Sigmoid colon (tissue), 7 donors: ENCODE measurements around the gene PAFAH2. TPM values are rescaled to one million over a fixed set of nuclear protein-coding genes. Genes with fewer than 3 reads are reported as not detected.

Experiments
- DNase-seq: peaks from one replicate; pipeline ENCODE4 v3.0.0-alpha.2; 2019
- H3K27ac ChIP-seq, 4 donors: fragments of 200-600 bp; sonication (generic); one replicate each; pipeline ENCODE4 v1.5.1; 2016 to 2019; ENCODE audit warnings: mild to moderate bottlenecking in 1 of 4
- H3K27me3 ChIP-seq, 3 donors: fragments of 200-600 bp; sonication (generic); one replicate each; pipeline ENCODE4 v1.5.1; 2019; ENCODE audit warnings: mild to moderate bottlenecking in 1 of 3
- H3K36me3 ChIP-seq, 4 donors: fragments of 200-600 bp; sonication (generic); one replicate each; pipeline ENCODE4 v1.5.1; 2016 to 2019
- H3K4me1 ChIP-seq, 4 donors: fragments of 200-600 bp; sonication (generic); one replicate each; pipeline ENCODE4 v1.5.1; 2017 to 2019
- H3K4me3 ChIP-seq, 4 donors: fragments of 200-600 bp; sonication (generic); one replicate each; pipeline ENCODE4 v1.5.1; 2017 to 2019; ENCODE audit warnings: mild to moderate bottlenecking in 2 of 4, moderate library complexity in 1 of 4
- H3K9me3 ChIP-seq, 4 donors: fragments of 200-600 bp in 3 of 4; sonication (generic) in 3 of 4; one replicate each; pipeline versions ENCODE4 v1.5.1 to v1.6.1; 2013 to 2019
- EP300 ChIP-seq, 4 donors: sonication (generic); formaldehyde crosslinking; IDR thresholded peaks; one replicate each; pipeline ENCODE4 v1.6.1; 2017; ENCODE audit warnings: antibody characterized with exemption in 4 of 4
- POLR2A ChIP-seq, 2 donors: fragments of 450-650 bp; IDR thresholded peaks; one replicate each; pipeline ENCODE4 v1.6.1; 2016; ENCODE audit warnings: antibody characterized with exemption in 2 of 2, mild to moderate bottlenecking in 2 of 2, moderate library complexity in 2 of 2
- POLR2AphosphoS5 ChIP-seq, 4 donors: sonication (generic); formaldehyde crosslinking; IDR thresholded peaks; one replicate each; pipeline ENCODE4 v1.6.1; 2017; ENCODE audit warnings: antibody characterized with exemption in 4 of 4
- WGBS, 2 donors: extraction: QIAGEN DNeasy Blood & Tissue Kit; methylation state at CpG; one replicate each; pipeline ENCODE4 v1.1.7; 2013; 5-methylcytosine and 5-hydroxymethylcytosine counted together
- intact Hi-C: fragments of 100-400 bp; cut with DNase I; formaldehyde crosslinking; loops from one replicate; pipeline ENCODE4 v1.15.1; 2023
- polyA plus RNA-seq, 3 donors: library from polyadenylated mRNA; stranded (reverse); fragments of 200-250 nt; gene quantifications; one replicate each; pipeline ENCODE4 v1.2.3, GENCODE V29; 2013
- total RNA-seq, 4 donors: library from RNA; depleted of rRNA; stranded (reverse); fragments of >200 nt; gene quantifications; one replicate each; pipeline ENCODE4 v1.1.0, GENCODE V29; 2016
- TF ChIP-seq, protein P1 (sequence below), 4 experiments: fragments of 450-650 bp in 3 of 4; fragments of 200-600 bp in 1 of 4; IDR thresholded peaks; one replicate each; pipeline ENCODE4 v1.5.1; 2016 to 2019; ENCODE audit warnings: antibody characterized with exemption in 4 of 4, mild to moderate bottlenecking in 3 of 4, moderate library complexity in 2 of 4
- donor health status: healthy with polysubstance abuse.
- donor health status: Bipolar disorder and iron deficiency.
- donor health status: healthy.

PAFAH2 gene
- total RNA-seq (10 to 100 TPM in 2 of 4 donors, 1 to 10 TPM in 2; 6.7 to 12.2 (median 9.8) TPM), polyA plus RNA-seq (10 to 100 TPM; 19.2 to 36.1 (median 19.3) TPM)

DNA sequence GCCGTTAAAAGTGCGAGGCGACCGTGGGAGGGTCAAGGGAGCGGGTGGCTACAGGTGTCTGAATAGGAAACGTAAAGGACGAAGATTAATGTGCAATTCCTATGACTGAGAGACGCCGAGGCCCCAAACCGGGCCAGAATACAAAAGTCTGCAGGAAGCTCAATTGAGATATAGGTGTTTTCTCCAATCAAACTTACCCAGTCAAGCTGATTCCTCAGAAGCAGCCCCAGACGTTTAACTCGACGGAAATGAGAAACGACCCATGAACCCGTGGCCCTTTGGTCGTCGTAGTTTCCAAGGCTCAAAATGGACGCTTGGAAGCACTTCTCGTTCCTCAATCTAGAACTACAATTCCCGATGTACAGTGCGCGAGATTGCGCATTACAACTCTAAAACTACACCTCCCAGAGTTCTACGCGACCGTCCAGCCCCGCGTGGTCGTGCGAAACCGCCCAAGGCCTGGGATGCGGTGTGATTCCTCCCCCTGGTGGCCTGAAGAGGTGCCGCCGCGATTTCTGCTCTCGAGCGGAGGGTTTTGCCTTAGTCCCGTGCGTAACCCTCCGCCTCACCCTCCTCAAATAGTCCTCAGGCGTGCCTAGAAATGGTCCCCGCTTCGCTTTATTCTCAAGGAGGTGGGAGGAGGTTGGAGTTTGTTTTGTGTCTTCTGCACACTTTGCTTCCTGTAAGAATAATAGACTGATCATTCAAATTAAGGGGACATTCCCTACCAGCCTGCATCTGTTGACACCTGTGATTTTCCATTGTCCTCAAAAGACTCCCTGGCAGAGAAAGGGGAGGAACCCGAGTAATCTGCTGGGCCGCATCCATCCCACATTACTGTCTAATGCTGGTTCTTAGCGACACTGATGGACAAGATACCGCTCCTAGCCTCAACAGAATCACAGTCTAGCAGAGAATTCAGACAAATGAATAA, at the start of gene PAFAH2:
PAFAH2 (minus strand) TSS at position 236 of the 934 bp plus-strand sequence. CDS start 7,247 bp downstream, outside the sequence.
- Histone ChIP-seq H3K4me3 (peak within 1 kb of the TSS; percentile 46 to 75 (median 71)), H3K27ac (peak within 1 kb of the TSS; percentile 85 to 89 (median 85)), H3K9me3 (no peaks in the 10 kb centered on the region), H3K27me3 (no peaks in the 10 kb centered on the region), H3K36me3 (no peaks in the 10 kb centered on the region), H3K4me1 (peaks cover 0 to 19% (median 17%) of the 10 kb centered on the region in 4 donors)
- intact Hi-C loops, result loop anchor here (1.0 to 5.0 kb wide), 5 partner anchors 92 to 381 kb away; partner anchors contain the start of genes MAN1C1, PAQR7 and STMN1
- TF ChIP-seq POLR2AphosphoS5 (IDR thresholded peaks at IDR 0.05), result peak in 3 of 4 donors; percentile 67 to 79 (median 68)
- TF ChIP-seq, protein P1, sequence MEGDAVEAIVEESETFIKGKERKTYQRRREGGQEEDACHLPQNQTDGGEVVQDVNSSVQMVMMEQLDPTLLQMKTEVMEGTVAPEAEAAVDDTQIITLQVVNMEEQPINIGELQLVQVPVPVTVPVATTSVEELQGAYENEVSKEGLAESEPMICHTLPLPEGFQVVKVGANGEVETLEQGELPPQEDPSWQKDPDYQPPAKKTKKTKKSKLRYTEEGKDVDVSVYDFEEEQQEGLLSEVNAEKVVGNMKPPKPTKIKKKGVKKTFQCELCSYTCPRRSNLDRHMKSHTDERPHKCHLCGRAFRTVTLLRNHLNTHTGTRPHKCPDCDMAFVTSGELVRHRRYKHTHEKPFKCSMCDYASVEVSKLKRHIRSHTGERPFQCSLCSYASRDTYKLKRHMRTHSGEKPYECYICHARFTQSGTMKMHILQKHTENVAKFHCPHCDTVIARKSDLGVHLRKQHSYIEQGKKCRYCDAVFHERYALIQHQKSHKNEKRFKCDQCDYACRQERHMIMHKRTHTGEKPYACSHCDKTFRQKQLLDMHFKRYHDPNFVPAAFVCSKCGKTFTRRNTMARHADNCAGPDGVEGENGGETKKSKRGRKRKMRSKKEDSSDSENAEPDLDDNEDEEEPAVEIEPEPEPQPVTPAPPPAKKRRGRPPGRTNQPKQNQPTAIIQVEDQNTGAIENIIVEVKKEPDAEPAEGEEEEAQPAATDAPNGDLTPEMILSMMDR (IDR thresholded peaks at IDR 0.05), result peak; percentile 91 to 100 (median 100)
- TF ChIP-seq EP300 (IDR thresholded peaks at IDR 0.05), result peak in 1 of 4 donors; percentile 35
- TF ChIP-seq POLR2A (IDR thresholded peaks at IDR 0.05), result peak in 1 of 2 donors; percentile 16
- peak; percentile 99 for DNase-seq
- WGBS, 2 donors, result 2% methylated on average over 47 of the region's 47 CpGs

DNA sequence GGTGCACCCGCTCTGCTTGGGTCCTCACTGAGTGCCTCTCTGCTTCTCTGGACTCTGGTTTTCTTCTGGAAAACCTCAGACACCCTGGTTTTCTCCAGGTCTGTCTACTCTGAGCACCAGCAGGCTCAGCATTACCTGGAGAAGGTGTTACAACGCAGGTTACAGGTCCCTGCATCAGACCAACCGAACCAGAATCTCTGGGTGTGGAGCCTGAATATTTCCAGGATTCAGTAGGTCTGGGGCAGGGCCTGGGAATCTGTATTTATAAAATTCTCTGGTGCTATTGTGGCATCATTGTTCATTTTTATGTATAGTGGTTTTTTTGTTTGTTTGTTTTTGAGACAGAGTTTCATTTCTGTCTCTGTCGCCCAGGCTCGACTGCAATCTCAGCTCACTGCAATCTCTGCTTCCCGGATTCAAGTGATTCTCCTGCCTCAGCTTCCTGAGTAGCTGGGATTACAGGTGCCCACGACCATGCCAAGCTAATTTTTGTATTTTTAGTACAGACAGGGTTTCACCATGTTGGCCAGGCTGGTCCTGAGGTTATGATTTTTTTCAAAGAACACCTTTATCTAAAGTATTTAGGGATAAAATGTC, 49.5 kb upstream of the PAFAH2 start:
- H3K36me3 ChIP-seq, result no peaks in the 10 kb centered on the region
- no peak overlapping the region for H3K27ac ChIP-seq
- no peak for TF ChIP-seq EP300 (IDR thresholded peaks at IDR 0.05)
- TF ChIP-seq, protein P1 (IDR thresholded peaks at IDR 0.05), result no peak
- H3K4me3 ChIP-seq, result no peak overlapping the region
- H3K4me1 ChIP-seq, result peaks cover 0 to 17% (median 13%) of the 10 kb centered on the region in 4 donors
- no peaks in the 10 kb centered on the region for H3K9me3 ChIP-seq
- H3K27me3 ChIP-seq, result peaks cover 26 to 53% (median 42%) of the 10 kb centered on the region in 3 donors
- intact Hi-C loops, result no loop called here
- DNase-seq, result no peak
- WGBS, 2 donors, result 62 to 82% methylated on average over 7 of the region's 7 CpGs

DNA sequence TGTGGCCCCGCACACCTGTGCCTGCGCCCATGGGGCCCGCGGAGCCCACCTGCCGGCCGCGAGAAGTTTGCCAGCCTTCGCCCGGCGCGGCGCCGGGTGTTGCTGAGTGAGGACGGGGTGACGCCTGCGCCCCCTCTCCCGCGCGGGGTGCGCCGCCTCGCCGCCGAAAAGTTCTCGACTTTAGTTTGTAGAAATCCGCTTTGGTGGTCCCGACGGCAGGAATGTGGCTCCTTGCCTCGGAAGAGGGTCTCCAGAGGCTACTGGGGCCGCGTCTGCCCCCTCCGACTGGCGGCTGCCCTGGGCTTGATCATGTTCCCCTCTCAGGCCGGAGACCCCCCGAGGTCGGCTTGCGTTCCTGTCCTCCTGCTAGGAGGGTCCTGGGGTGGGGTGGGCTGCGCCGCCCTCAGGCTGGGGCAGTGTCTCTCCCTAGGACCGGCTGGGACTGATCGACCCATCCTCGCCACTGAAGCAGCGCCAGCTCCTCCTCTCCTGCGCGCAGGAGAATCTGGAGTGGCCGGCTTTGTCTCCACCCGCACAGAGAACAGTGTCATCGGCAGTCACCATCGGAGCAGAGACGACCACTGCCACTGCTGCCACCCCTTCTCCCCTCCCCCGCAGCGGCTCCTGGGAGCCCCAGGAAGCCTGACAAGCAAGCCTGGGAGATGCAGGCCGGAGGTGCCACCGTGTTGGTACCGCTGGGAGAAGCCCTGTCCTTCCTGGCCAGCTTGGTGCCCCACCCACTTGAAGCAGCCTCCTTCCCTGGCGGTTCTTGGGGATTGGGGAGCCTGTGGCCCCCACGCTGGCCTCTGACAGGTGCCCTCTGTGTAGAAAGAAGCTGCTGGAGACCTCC, 48.6 kb upstream of the PAFAH2 start:
- Histone ChIP-seq H3K36me3 (no peaks in the 10 kb centered on the region), H3K27ac (no peak overlapping the region), H3K27me3 (peaks cover 26 to 53% (median 48%) of the 10 kb centered on the region in 3 donors), H3K9me3 (no peaks in the 10 kb centered on the region), H3K4me3 (peak overlapping the region in 2 of 4 donors; percentile 16 to 23), H3K4me1 (peaks cover 0 to 17% (median 13%) of the 10 kb centered on the region in 4 donors)
- intact Hi-C loops, result no loop called here
- no peak for DNase-seq
- 5 to 8% methylated on average over 57 of the region's 57 CpGs for WGBS, 2 donors
- TF ChIP-seq POLR2AphosphoS5 (IDR thresholded peaks at IDR 0.05) (no peak), POLR2A (IDR thresholded peaks at IDR 0.05) (no peak), EP300 (IDR thresholded peaks at IDR 0.05) (no peak)
- TF ChIP-seq, protein P1 (IDR thresholded peaks at IDR 0.05), result no peak

DNA sequence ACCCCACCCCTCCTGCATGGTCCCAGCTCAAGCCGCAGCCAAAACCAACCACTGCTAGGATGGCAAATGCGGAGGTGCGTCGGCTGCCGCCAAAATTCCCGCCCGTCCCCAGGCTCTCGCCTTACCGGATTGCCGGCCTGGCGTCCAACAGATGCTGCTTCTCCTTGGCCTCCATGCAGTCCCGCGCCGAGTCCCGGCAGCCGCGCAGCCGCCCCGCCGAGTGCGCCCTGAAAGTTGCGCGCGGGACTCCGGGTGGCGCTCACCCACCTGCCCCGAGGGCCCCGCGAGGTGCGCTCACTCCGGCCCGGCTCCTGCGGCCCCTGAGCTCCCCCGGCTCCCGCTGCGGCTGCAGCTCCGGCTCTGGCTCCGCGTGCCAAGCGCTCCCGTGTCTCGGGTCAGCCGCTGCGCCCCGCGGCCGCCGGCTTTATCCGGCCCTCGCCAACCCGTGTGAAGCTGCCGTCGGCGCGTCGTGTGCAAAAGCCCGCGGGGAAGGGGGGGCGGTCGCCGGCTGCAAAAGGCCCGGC, 47.9 kb upstream of the PAFAH2 start, which contains the start of gene SLC30A2:
SLC30A2 (minus strand) TSS at position 397 of the 524 bp plus-strand sequence; CDS start at position 175, 222 bp downstream.
- Histone ChIP-seq H3K9me3 (no peaks in the 10 kb centered on the region), H3K4me1 (peaks cover 0 to 17% (median 13%) of the 10 kb centered on the region in 4 donors), H3K27me3 (peaks cover 26 to 53% (median 48%) of the 10 kb centered on the region in 3 donors), H3K27ac (no peak within 1 kb of the TSS), H3K36me3 (no peaks in the 10 kb centered on the region), H3K4me3 (peak within 1 kb of the TSS in 2 of 4 donors; percentile 16 to 23)
- no peak for DNase-seq
- TF ChIP-seq EP300 (IDR thresholded peaks at IDR 0.05) (no peak), POLR2A (IDR thresholded peaks at IDR 0.05) (no peak), POLR2AphosphoS5 (IDR thresholded peaks at IDR 0.05) (no peak)
- TF ChIP-seq, protein P1 (IDR thresholded peaks at IDR 0.05), result no peak
- WGBS, 2 donors, result 1% methylated on average over 62 of the region's 62 CpGs
- intact Hi-C loops, result no loop called here
